HFFc6 (cell line): ENCODE data around the gene ADAMTS17. TPM values are rescaled to one million over a fixed set of nuclear protein-coding genes. Genes with fewer than 3 reads are reported as not detected.

Experiments
- DNase-seq: peaks from one replicate; pipeline ENCODE4 v3.0.0-alpha.2; 2018
- H3K27ac Mint-ChIP-seq: 2 replicates; pipeline ENCODE4 v1.8.0; 2020; ENCODE audit warnings: mild to moderate bottlenecking, mixed read lengths
- H3K27me3 Mint-ChIP-seq: 2 replicates; pipeline ENCODE4 v1.8.0; 2021; ENCODE audit warnings: mild to moderate bottlenecking, moderate library complexity, mixed read lengths; ENCODE audit not compliant: insufficient read depth
- H3K36me3 Mint-ChIP-seq: 2 replicates; pipeline ENCODE4 v1.8.0; 2021; ENCODE audit warnings: low read depth, mixed read lengths
- H3K4me1 Mint-ChIP-seq: 2 replicates; pipeline ENCODE4 v1.8.0; 2020; ENCODE audit warnings: low read depth, mixed read lengths
- H3K4me3 Mint-ChIP-seq: 2 replicates; pipeline ENCODE4 v1.8.0; 2020; ENCODE audit warnings: mild to moderate bottlenecking, moderate library complexity, mixed read lengths
- H3K9me3 Mint-ChIP-seq: 2 replicates; pipeline ENCODE4 v1.8.0; 2020; ENCODE audit warnings: mild to moderate bottlenecking, mixed read lengths
- total RNA-seq, 6 experiments: library from RNA; stranded (reverse); fragmentation: NEBNext Ultra II Directional; extraction: Animal tissue kit (Norgen Biotek cat#: 25700); gene quantifications; 2 replicates in 1 of 6; 3 replicates in 5 of 6; pipeline ENCODE4 v1.2.3, GENCODE V29; 2021
- TF ChIP-seq, protein P1 (sequence below): fragments of 200-600 bp; sonication (generic); IDR thresholded peaks from 2 replicates; pipeline ENCODE4 v1.5.0; 2021; ENCODE audit warnings: antibody characterized with exemption, mild to moderate bottlenecking

The ADAMTS17 gene
- total RNA-seq, 6 experiments from 2014 or later: not detected

DNA sequence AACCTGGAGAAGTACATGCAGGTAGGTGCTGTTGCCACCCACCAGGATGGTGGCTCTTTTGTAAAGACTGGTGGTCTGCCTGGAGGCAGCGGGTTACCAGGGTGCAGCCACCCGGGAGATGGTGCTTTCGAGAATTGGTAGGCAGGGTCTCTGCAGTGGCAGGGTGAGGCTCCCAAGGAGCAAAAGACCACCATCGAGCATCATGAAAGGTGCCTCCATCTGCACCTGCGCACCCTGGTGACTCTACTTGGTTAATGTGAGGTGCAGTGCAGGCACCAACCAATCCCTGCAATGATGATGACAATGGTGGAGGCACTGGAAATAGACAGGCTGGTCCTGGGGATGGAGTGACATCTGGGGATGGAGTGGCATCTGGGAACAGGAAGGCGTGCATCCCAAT, 236.7 kb downstream of the ADAMTS17 start:
- Mint-ChIP-seq H3K4me1 (no peaks in the 10 kb centered on the region), H3K27me3 (peaks cover 14% of the 10 kb centered on the region; the same call in 1 of the 2 replicates), H3K4me3 (no peak overlapping the region), H3K9me3 (peaks cover 66% of the 10 kb centered on the region), H3K27ac (no peak overlapping the region), H3K36me3 (no peaks in the 10 kb centered on the region)
- DNase-seq: no peak
- TF ChIP-seq, protein P1, sequence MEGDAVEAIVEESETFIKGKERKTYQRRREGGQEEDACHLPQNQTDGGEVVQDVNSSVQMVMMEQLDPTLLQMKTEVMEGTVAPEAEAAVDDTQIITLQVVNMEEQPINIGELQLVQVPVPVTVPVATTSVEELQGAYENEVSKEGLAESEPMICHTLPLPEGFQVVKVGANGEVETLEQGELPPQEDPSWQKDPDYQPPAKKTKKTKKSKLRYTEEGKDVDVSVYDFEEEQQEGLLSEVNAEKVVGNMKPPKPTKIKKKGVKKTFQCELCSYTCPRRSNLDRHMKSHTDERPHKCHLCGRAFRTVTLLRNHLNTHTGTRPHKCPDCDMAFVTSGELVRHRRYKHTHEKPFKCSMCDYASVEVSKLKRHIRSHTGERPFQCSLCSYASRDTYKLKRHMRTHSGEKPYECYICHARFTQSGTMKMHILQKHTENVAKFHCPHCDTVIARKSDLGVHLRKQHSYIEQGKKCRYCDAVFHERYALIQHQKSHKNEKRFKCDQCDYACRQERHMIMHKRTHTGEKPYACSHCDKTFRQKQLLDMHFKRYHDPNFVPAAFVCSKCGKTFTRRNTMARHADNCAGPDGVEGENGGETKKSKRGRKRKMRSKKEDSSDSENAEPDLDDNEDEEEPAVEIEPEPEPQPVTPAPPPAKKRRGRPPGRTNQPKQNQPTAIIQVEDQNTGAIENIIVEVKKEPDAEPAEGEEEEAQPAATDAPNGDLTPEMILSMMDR: no peak

DNA sequence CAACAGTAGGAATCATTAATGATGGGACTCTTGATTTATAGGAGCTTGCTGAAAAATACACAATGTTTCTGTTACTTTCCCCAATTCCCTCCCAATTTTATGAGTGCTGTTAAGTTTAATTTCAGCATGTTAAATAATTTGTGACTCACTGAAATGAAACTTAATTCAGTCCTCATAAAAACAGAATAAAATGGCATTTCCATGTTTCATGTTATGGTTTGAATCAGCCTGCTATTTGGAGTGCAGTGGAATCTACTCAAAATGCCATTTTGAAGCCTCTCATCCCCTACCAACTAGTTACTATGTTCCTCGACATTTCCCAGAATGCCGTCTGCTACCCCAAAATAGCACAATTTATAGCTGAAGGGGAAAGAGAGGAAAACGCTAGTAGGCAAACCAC, 237.5 kb downstream of the ADAMTS17 start:
- no peak for DNase-seq
- H3K4me1 Mint-ChIP-seq: no peaks in the 10 kb centered on the region
- TF ChIP-seq, protein P1: no peak
- H3K27ac Mint-ChIP-seq: no peak overlapping the region
- H3K4me3 Mint-ChIP-seq: no peak overlapping the region
- no peaks in the 10 kb centered on the region for H3K36me3 Mint-ChIP-seq
- H3K9me3 Mint-ChIP-seq: peaks cover 65% of the 10 kb centered on the region
- H3K27me3 Mint-ChIP-seq: peaks cover 14% of the 10 kb centered on the region; the same call in 1 of the 2 replicates

DNA sequence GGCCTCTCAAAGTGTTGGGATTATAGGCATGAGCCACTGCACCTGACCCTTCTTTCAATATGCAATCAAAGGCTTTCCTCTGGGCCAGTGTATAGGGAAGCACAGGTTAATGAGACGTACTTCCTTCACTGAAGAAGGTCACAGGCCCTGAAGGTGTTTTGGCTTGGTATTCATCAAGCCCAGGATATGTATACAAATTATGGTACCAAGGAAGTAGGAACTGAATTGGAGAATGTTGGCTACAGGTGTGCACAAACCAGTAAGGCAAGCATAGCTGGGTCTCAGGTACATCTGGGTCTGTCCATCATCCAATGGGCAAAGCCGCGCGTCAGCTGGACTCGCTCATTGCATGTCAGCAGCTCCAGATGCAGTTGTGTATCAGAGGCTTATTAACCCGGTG, 237.9 kb downstream of the ADAMTS17 start:
- Mint-ChIP-seq H3K4me3 (no peak overlapping the region), H3K36me3 (no peaks in the 10 kb centered on the region), H3K4me1 (no peaks in the 10 kb centered on the region), H3K9me3 (peaks cover 61% of the 10 kb centered on the region), H3K27ac (no peak overlapping the region), H3K27me3 (peaks cover 12% of the 10 kb centered on the region; the same call in 1 of the 2 replicates)
- TF ChIP-seq, protein P1: no peak
- DNase-seq: no peak

DNA sequence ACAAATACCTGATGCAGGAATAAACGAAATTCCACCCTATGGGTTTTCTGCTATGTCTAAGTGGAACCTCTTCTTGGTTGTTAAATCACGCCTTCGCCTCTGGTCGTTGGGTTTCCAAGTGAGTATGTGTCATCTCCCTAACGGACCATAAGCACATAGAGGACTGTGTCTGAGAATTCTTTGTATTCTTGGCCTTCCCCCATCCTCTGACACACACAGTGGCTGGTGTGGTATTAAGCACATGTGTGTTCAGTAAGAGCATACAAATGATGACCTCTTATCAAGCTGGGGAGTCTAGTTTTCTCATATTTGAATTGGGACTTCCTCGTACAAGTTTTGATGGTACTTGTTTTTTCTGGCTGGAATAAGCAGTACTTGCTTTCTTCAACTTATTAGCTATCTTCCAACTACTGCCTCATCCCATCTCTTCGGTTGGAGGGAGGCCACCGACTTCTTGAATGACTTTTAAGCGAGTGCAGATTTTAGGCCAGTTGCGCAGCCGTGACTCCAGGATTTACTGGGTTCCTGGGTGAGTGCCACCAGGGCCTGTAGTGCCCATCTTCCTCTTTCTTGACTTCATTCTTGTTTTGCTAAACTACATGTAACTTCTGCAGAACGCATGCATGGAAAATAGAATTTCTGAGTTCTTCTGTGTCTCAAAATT, 240.2 kb downstream of the ADAMTS17 start:
- DNase-seq: no peak
- H3K9me3 Mint-ChIP-seq: peaks cover 61% of the 10 kb centered on the region
- H3K27ac Mint-ChIP-seq: no peak overlapping the region
- TF ChIP-seq, protein P1: no peak
- H3K27me3 Mint-ChIP-seq: peaks cover 11% of the 10 kb centered on the region; the same call in 1 of the 2 replicates
- H3K4me1 Mint-ChIP-seq: no peaks in the 10 kb centered on the region
- H3K4me3 Mint-ChIP-seq: no peak overlapping the region
- no peaks in the 10 kb centered on the region for H3K36me3 Mint-ChIP-seq

DNA sequence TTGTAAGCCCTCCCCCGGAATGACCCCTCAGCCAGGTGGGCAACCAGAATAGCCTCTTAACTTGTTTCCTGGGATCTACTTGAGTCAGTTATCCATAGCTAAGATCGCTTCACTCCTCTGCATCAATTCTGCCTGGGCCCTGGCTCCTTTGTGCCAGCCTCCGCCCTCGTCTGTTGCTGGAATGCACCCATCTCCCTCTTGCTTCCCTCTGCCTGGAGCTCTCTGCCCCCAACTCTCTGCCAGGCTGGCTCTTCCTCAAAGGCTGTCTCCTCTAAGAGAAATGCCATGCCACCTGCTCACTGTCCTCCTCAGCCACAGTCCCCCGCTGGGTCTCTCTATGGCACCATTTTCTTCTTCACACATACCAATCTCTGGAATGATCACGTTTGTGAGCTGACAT, 240.8 kb downstream of the ADAMTS17 start:
- DNase-seq: no peak
- no peak overlapping the region for H3K4me3 Mint-ChIP-seq
- no peak overlapping the region for H3K27ac Mint-ChIP-seq
- TF ChIP-seq, protein P1: no peak
- H3K9me3 Mint-ChIP-seq: peaks cover 60% of the 10 kb centered on the region; the same call in 1 of the 2 replicates
- no peaks in the 10 kb centered on the region for H3K36me3 Mint-ChIP-seq
- H3K4me1 Mint-ChIP-seq: no peaks in the 10 kb centered on the region
- H3K27me3 Mint-ChIP-seq: peaks cover 11% of the 10 kb centered on the region; the same call in 1 of the 2 replicates
